ENCODE measurements around the gene ATCAY. TPM values are rescaled to one million over a fixed set of nuclear protein-coding genes. Genes with fewer than 3 reads are reported as not detected.

Gene ATCAY
- total RNA-seq, 1 donor, result not detected

DNA sequence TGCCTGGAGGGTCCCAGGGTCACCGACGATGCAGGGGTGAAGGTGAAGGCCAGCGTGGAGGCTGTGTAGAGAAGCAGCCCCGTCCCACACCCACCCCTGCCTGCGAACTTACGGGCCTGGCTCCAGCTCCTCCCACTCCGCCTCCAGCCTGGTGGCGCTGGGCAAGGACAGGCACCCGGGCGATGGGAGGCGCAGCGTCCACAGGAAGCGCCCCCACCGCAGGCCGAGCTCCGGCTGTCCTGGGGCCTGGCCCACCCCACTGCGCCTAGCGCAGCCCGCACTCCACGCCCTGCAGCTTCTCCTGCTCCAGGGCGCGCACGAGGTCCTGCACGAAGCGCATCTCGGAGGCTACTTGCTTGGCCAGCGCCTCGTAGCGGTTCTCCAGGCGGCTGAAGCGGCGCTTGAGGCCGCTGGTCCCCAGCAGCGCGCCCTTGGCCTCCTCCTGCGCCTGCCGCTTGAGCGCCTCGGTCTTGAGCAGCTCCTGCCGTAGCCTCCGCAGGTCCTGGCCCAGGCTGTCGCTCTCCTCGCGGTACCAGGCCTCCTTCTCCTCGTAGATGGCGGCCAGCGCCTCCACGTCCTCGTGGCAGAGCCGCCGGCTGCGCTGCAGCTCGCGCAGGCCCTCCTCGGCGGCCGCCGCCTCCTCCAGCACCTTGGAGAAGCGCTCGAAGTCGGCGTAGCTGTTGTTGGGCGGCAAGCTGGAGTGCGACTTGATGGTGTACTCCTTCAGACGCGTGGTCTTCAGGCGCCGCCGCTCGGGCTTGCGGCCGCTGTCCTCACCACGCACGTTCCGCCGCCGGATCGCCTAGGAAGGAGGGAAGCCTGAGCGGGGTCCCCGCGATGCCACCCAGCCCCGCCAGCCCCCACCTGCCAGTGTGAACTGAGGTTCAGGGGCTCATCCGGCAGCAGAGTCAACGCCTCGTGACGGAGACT is 78.6 kb downstream of the ATCAY start:
- TF ChIP-seq, protein P1, sequence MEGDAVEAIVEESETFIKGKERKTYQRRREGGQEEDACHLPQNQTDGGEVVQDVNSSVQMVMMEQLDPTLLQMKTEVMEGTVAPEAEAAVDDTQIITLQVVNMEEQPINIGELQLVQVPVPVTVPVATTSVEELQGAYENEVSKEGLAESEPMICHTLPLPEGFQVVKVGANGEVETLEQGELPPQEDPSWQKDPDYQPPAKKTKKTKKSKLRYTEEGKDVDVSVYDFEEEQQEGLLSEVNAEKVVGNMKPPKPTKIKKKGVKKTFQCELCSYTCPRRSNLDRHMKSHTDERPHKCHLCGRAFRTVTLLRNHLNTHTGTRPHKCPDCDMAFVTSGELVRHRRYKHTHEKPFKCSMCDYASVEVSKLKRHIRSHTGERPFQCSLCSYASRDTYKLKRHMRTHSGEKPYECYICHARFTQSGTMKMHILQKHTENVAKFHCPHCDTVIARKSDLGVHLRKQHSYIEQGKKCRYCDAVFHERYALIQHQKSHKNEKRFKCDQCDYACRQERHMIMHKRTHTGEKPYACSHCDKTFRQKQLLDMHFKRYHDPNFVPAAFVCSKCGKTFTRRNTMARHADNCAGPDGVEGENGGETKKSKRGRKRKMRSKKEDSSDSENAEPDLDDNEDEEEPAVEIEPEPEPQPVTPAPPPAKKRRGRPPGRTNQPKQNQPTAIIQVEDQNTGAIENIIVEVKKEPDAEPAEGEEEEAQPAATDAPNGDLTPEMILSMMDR (IDR thresholded peaks at IDR 0.05; ENCODE audit: insufficient read depth, low read length), result no peak
- no peak for DNase-seq (ENCODE audit: low read depth)
- no peak overlapping the region for H3K4me3 ChIP-seq (ENCODE audit: low read depth, low read length)

DNA sequence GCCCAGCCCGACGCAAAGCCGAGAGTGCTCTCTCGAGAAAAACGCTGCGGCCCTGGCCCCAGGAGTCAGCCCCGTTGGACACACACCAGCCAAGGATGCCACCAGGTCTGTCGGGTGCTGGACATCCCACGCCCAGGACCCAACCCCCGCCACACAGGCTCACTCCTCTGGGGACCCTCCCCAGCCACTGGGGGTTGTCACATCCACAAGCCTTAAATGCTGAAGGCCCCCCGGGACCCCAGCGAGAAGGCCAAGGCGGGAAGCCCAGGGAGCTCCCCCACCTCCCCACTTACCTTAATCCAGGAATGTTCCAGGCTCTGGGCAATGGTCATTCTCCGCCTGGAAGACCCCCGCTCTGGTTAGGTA is 79.3 kb downstream of the ATCAY start:
- TF ChIP-seq, protein P1 (IDR thresholded peaks at IDR 0.05; ENCODE audit: insufficient read depth, low read length), result no peak
- H3K4me3 ChIP-seq (ENCODE audit: low read depth, low read length), result no peak overlapping the region
- DNase-seq (ENCODE audit: low read depth), result no peak

DNA sequence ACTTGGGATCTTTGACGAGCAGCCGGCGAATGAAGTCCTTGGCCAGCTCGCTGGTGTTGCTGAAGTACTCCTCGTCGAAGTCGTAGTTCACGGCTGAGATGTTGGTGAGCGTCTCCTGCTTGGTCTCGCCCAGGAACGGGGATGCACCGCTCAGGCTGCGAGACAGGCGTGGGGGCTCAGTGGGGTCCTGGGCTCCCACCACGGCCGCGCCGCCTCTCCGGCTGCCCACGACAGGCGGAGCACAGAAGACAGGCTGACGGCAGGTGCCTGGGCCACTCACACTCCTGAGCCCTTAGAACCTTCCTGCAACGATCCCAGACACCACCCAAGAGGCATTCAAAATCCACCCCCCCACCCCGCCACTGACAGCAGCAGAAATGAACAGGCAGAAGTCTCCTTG is 80.5 kb downstream of the ATCAY start:
- no peak overlapping the region for H3K4me3 ChIP-seq (ENCODE audit: low read depth, low read length)
- no peak for DNase-seq (ENCODE audit: low read depth)
- TF ChIP-seq, protein P1 (IDR thresholded peaks at IDR 0.05; ENCODE audit: insufficient read depth, low read length), result no peak

DNA sequence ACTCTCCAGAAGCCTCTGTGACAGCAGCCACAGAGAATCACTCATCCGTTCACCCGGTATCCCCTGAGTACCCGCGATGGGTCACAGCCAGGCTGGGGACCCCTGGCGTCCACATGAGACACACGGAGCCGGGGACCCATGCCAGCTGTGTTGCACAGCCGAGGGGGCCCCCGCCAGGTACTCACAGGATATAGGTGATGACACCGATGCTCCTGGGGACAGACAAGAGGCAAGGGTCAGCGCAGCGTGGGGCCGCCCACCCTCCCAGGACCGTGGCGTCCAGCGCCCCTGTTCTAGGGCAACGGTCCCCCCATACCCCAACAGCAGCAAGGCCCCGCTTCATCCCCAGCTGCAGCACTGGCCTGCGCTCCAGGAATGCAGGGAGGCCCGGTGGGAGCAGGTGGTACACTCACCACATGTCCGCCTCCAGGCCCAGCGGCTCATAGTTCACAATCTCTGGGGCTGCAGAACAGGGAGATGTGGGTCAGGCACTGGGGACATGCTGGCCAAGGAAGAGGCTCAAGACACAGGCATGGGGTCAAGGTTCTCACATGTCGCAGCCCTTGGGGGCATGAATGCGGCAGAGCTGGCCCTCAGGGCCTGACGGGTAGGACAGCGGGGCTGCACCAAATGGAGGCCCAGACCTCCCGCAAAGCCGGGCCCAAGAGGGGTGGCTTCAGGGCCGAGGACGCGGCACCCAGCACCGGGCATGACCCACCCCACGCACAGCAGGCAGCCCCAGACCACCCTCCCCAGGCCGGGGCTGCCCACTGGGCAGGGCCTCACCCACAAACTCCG is 83.2 kb downstream of the ATCAY start:
- no peak overlapping the region for H3K4me3 ChIP-seq (ENCODE audit: low read depth, low read length)
- no peak for DNase-seq (ENCODE audit: low read depth)
- TF ChIP-seq, protein P1 (IDR thresholded peaks at IDR 0.05; ENCODE audit: insufficient read depth, low read length), result no peak

DNA sequence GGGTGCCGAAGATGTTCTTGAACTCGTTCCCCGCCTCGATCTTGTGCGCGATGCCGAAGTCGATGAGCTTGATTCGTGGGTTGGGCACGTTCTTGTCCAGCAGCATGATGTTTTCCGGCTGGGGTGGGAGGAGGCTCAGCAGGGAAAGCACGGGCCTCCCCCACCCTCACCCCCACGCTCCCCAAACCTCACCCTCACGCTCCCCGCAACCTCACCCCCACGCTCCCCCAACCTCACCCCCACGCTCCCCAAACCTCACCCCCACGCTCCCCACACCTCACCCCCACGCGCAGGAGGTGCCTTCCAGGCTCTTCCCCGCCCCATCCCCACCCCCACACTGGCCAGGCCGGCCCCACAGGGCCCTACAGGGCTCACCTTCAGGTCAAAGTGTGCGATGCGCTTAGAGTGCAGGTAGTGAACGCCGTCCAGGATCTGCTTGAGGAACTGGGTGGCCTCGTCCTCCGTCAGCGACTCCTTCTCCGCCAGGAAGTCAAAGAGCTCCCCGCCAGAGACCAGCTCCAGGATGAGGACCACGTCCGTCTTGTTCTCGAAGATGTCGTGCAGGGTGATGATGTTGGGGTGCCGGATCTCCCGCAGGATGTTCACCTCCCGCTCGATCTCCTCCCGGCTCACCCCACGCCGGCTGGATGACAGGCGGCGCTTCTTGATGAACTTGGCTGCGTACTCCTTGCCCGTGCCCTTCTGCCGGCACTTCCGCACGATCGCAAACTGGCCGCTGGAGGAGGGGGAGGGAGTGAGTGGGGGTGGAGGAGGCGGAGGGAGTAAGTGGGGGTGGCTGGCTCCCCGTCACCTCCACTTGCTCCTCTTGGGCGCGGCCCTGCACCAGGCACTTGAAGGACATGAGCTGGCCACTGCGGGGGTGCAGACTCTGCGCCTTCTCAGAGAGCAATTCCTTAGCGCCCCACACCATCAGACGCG is 84.0 kb downstream of the ATCAY start:
- TF ChIP-seq, protein P1 (IDR thresholded peaks at IDR 0.05; ENCODE audit: insufficient read depth, low read length), result no peak
- no peak for DNase-seq (ENCODE audit: low read depth)
- H3K4me3 ChIP-seq (ENCODE audit: low read depth, low read length), result no peak overlapping the region
